H1 (cell line): ENCODE data around the gene POU2AF3. TPM values are rescaled to one million over a fixed set of nuclear protein-coding genes. Genes with fewer than 3 reads are reported as not detected.

ENCODE experiments used
- CBX8 ChIP-seq: fragments of 300-800, 300-1000 bp; sonication (generic); IDR thresholded peaks from 2 replicates; pipeline ENCODE4 v1.7.1; 2016; ENCODE audit warnings: low read depth, low read length, borderline replicate concordance
- CHD7 ChIP-seq: fragments of 300-600 bp; sonication (generic); IDR thresholded peaks from 2 replicates; pipeline ENCODE4 v1.7.1; 2012; ENCODE audit warnings: low read length, moderate library complexity, mild to moderate bottlenecking, inconsistent platforms; ENCODE audit not compliant: insufficient replicate concordance
- SIRT6 ChIP-seq: IDR thresholded peaks from one replicate; pipeline ENCODE4 v1.7.1; 2012; ENCODE audit warnings: low read length, inconsistent platforms
- polyA plus RNA-seq, 7 experiments: library from polyadenylated mRNA; depleted of rRNA in 3 of 7; stranded (reverse) in 5 of 7; unstranded in 2 of 7; fragments of >200 nt in 5 of 7; fragments of 200-250 nt in 2 of 7; gene quantifications; 1 replicate in 5 of 7; 2 replicates in 1 of 7; 4 replicates in 1 of 7; pipeline versions ENCODE4 v1.2.1 to v1.2.3, GENCODE V29; 2011 to 2013; ENCODE audit warnings: missing spikeins in 2 of 7, mixed read lengths in 2 of 7
- total RNA-seq: library from RNA; stranded (reverse); fragmentation: NEBNext Ultra II Directional; extraction: Animal tissue kit (Norgen Biotek cat#: 25700); gene quantifications from 2 replicates; pipeline ENCODE4 v1.2.1, GENCODE V29; 2021

Gene POU2AF3
- total and polyA plus RNA-seq, 2 of the 8 experiments (the other 6 are each of a cell fraction or from before 2014, with no cell fraction given): 1.2 to 5.7 TPM

- no peak for TF ChIP-seq CBX8
- TF ChIP-seq CHD7: no peak
- no peak for TF ChIP-seq SIRT6
Observed at GRCh38 chr11:111302298-111302697, 4.0 kb downstream of the POU2AF3 start (continued).
